ENCODE results near the gene LMF1.

GRCh38 chr16:918068-918467 lies 52.7 kb downstream of the LMF1 start:
- TF ChIP-seq ZNF274 (IDR thresholded peaks at IDR 0.05; ENCODE audit: low read depth, low read length) (no peak), YY1 (IDR thresholded peaks at IDR 0.05; ENCODE audit: insufficient read depth, insufficient read length) (no peak)
